HG02588 (cell line): ENCODE measurements around the gene SRSF1.
A peak's percentile ranks its signal among the peaks of the same experiment; 100 is the strongest.
"Not testable (repeated sequence)": the region's sequence is repeated elsewhere in the genome, so short reads cannot be mapped to it uniquely, and the experiment has no call there.

Experiments
- ATAC-seq: cut with Tn5 transposase; IDR thresholded peaks from one replicate; pipeline ENCODE4 v1.9.1; 2021; ENCODE audit warnings: mild to moderate bottlenecking, moderate library complexity; ENCODE audit not compliant: unreplicated experiment

Gene SRSF1

GRCh38 chr17:57991537-57991936, 15.5 kb downstream of the SRSF1 start:
- ATAC-seq = no peak

GRCh38 chr17:57990037-57990436, 17.0 kb downstream of the SRSF1 start:
- no peak for ATAC-seq

GRCh38 chr17:57988301-57989250, 18.5 kb downstream of the SRSF1 start:
- peak; percentile 68 for ATAC-seq

GRCh38 chr17:57987581-57988300, 19.3 kb downstream of the SRSF1 start, which contains the start of gene VEZF1:
VEZF1 (minus strand) TSS chr17:57988254; CDS start chr17:57988111, 143 bp downstream.
- ATAC-seq = peak; percentile 60

- ATAC-seq = peak; percentile 17
Observed at GRCh38 chr17:57986841-57987580, 20.0 kb downstream of the SRSF1 start.

GRCh38 chr17:57985675-57985974, 21.4 kb downstream of the SRSF1 start:
- no peak for ATAC-seq

GRCh38 chr17:57984936-57985674, 21.9 kb downstream of the SRSF1 start:
- no peak for ATAC-seq

- no peak for ATAC-seq
Observed at GRCh38 chr17:57984261-57984890, 22.7 kb downstream of the SRSF1 start.

- ATAC-seq = no peak
Observed at GRCh38 chr17:57983446-57983845, 23.6 kb downstream of the SRSF1 start.

GRCh38 chr17:57982452-57983170, 24.4 kb downstream of the SRSF1 start:
- ATAC-seq = no peak

- ATAC-seq = no peak
Observed at GRCh38 chr17:57980522-57980921, 26.5 kb downstream of the SRSF1 start.

- ATAC-seq = no peak
Observed at GRCh38 chr17:57979076-57979475, 28.0 kb downstream of the SRSF1 start.

- ATAC-seq = no peak
Observed at GRCh38 chr17:57976594-57976993, 30.5 kb downstream of the SRSF1 start.

GRCh38 chr17:57975044-57975443, 32.0 kb downstream of the SRSF1 start:
- ATAC-seq = no peak

GRCh38 chr17:57974053-57974824, 32.8 kb downstream of the SRSF1 start:
- not testable (repeated sequence) for ATAC-seq

GRCh38 chr17:57972151-57972550, 34.9 kb downstream of the SRSF1 start:
- ATAC-seq = no peak

GRCh38 chr17:57971572-57971971, 35.5 kb downstream of the SRSF1 start:
- ATAC-seq = no peak

- no peak for ATAC-seq
Observed at GRCh38 chr17:57970710-57971109, 36.3 kb downstream of the SRSF1 start.

GRCh38 chr17:57968456-57968855, 38.6 kb downstream of the SRSF1 start:
- no peak for ATAC-seq
